ENCODE data around the gene TFAM. TPM values are rescaled to one million over a fixed set of nuclear protein-coding genes. Genes with fewer than 3 reads are reported as not detected.

The TFAM gene
- polyA plus RNA-seq, 1 of the 3 experiments (the other 2 are of a cell fraction) = 19.6 TPM

GRCh38 chr10:58360412-58361004, 24.7 kb upstream of the TFAM start:
- Histone ChIP-seq H3K4me1 (ENCODE audit: control insufficient read depth in 1 of 2, insufficient read depth in 2 of 2, low read depth in 1 of 2, low read length in 1 of 2) (peaks cover 2 to 4% of the 10 kb centered on the region in 2 experiments; a peak in 2 of 4 replicates), H3K36me3 (replicated peaks in 1 of 2; ENCODE audit: control insufficient read depth in 1 of 2, insufficient read depth in 2 of 2, low read length in 1 of 2) (peaks cover 13 to 31% of the 10 kb centered on the region in 2 experiments), H4K20me1 (ENCODE audit: insufficient read depth) (no peaks in the 10 kb centered on the region; the same call in 1 of the 2 replicates), H3K27ac (ENCODE audit: low read depth in 2 of 2, low read length in 1 of 2) (no peak overlapping the region), H3K9me2 (no peaks in the 10 kb centered on the region; the same call in 1 of the 2 replicates), H3K9me3 (no peaks in the 10 kb centered on the region), H3K4me3 (ENCODE audit: low read depth in 2 of 2, low read length in 1 of 2) (no peak overlapping the region), H3K79me2 (ENCODE audit: insufficient read depth) (peaks cover 16% of the 10 kb centered on the region; the same call in 1 of the 2 replicates), H3F3A (replicated peaks; ENCODE audit: insufficient read depth) (peaks cover 9% of the 10 kb centered on the region), H3K27me3 (ENCODE audit: insufficient read depth) (no peaks in the 10 kb centered on the region), H2AFZ (ENCODE audit: low read depth) (no peak overlapping the region), H3K9ac (no peak overlapping the region), H3K4me2 (no peak overlapping the region)
- ChIA-PET POLR2A (no interaction called here), CTCF (interaction anchor here (0.7 kb wide), 1 partner anchor 85 kb away, joined by 3 read pairs; no protein-coding TSS in a partner anchor)
- 95% methylated on average over 9 of the region's 9 CpGs for WGBS (ENCODE audit: low lambda C conversion rate)
- DNase-seq = no peak
- TF ChIP-seq MAX (IDR thresholded peaks at IDR 0.05; ENCODE audit: low read depth) (no peak), TCF12 (IDR thresholded peaks at IDR 0.05) (no peak), GATA2 (CRISPR knock-in tag; IDR thresholded peaks at IDR 0.05) (no peak), SIN3A (IDR thresholded peaks at IDR 0.05; ENCODE audit: borderline replicate concordance, low read depth, low read length) (no peak), USF2 (IDR thresholded peaks at IDR 0.05; ENCODE audit: borderline replicate concordance, low read depth, low read length) (no peak)

DNA sequence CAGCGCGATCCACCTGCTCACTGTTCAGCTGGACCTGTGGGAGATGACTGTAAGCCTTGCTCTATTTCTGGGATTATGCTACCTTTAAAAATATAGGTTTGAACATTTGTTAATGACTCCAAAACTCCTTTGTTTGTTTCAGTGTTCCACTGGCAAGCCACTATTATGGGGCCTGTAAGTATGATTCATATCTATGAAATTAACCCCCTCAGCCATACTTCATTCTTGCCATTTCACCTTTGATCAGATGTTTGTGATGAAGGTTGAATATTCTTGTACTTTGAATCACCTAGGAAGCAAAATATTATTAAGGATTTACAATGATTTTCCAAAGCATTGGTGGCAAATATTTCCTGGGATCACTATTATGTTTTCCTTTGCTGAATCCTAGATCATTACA, 23.9 kb upstream of the TFAM start:
- Histone ChIP-seq H3K36me3 (replicated peaks in 1 of 2; ENCODE audit: control insufficient read depth in 1 of 2, insufficient read depth in 2 of 2, low read length in 1 of 2) (peaks cover 13 to 32% of the 10 kb centered on the region in 2 experiments), H3K9ac (no peak overlapping the region), H3K4me3 (ENCODE audit: low read depth in 2 of 2, low read length in 1 of 2) (no peak overlapping the region), H3K79me2 (ENCODE audit: insufficient read depth) (peaks cover 14% of the 10 kb centered on the region; the same call in 1 of the 2 replicates), H2AFZ (ENCODE audit: low read depth) (no peak overlapping the region), H3K9me3 (no peaks in the 10 kb centered on the region), H3K4me2 (no peak overlapping the region), H3K9me2 (no peaks in the 10 kb centered on the region; the same call in 1 of the 2 replicates), H3K27ac (ENCODE audit: low read depth in 2 of 2, low read length in 1 of 2) (no peak overlapping the region), H3F3A (replicated peaks; ENCODE audit: insufficient read depth) (peaks cover 9% of the 10 kb centered on the region), H4K20me1 (ENCODE audit: insufficient read depth) (no peaks in the 10 kb centered on the region), H3K27me3 (ENCODE audit: insufficient read depth) (no peaks in the 10 kb centered on the region), H3K4me1 (ENCODE audit: control insufficient read depth in 1 of 2, insufficient read depth in 2 of 2, low read depth in 1 of 2, low read length in 1 of 2) (peaks cover 2 to 4% of the 10 kb centered on the region in 2 experiments; a peak in 2 of 4 replicates)
- TF ChIP-seq, protein P1, sequence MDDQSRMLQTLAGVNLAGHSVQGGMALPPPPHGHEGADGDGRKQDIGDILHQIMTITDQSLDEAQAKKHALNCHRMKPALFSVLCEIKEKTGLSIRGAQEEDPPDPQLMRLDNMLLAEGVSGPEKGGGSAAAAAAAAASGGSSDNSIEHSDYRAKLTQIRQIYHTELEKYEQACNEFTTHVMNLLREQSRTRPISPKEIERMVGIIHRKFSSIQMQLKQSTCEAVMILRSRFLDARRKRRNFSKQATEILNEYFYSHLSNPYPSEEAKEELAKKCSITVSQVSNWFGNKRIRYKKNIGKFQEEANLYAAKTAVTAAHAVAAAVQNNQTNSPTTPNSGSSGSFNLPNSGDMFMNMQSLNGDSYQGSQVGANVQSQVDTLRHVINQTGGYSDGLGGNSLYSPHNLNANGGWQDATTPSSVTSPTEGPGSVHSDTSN (IDR thresholded peaks at IDR 0.05) = no peak
- no peak for TF ChIP-seq SIN3A (IDR thresholded peaks at IDR 0.05; ENCODE audit: borderline replicate concordance, low read depth, low read length)
- TF ChIP-seq ZBTB33 (IDR thresholded peaks at IDR 0.05; ENCODE audit: borderline replicate concordance, low read depth) = no peak
- no peak for TF ChIP-seq USF2 (IDR thresholded peaks at IDR 0.05; ENCODE audit: borderline replicate concordance, low read depth, low read length)
- TF ChIP-seq GATA2 (CRISPR knock-in tag; IDR thresholded peaks at IDR 0.05) = no peak
- no peak for TF ChIP-seq CHD2 (IDR thresholded peaks at IDR 0.05; ENCODE audit: low read length, partially characterized antibody)
- no peak for TF ChIP-seq TCF12 (IDR thresholded peaks at IDR 0.05)
- TF ChIP-seq, protein P2, sequence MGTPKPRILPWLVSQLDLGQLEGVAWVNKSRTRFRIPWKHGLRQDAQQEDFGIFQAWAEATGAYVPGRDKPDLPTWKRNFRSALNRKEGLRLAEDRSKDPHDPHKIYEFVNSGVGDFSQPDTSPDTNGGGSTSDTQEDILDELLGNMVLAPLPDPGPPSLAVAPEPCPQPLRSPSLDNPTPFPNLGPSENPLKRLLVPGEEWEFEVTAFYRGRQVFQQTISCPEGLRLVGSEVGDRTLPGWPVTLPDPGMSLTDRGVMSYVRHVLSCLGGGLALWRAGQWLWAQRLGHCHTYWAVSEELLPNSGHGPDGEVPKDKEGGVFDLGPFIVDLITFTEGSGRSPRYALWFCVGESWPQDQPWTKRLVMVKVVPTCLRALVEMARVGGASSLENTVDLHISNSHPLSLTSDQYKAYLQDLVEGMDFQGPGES (IDR thresholded peaks at IDR 0.05; ENCODE audit: low read depth, low read length) = no peak
- no peak for TF ChIP-seq RXRA (IDR thresholded peaks at IDR 0.05; ENCODE audit: borderline replicate concordance, low read depth)
- no peak for TF ChIP-seq MEF2A (IDR thresholded peaks at IDR 0.05; ENCODE audit: borderline replicate concordance, low read depth)
- TF ChIP-seq SMC3 (IDR thresholded peaks at IDR 0.05; ENCODE audit: low read depth, low read length) = no peak
- TF ChIP-seq JUND (IDR thresholded peaks at IDR 0.05) = no peak
- no peak for TF ChIP-seq EZH2phosphoT487 (IDR thresholded peaks at IDR 0.05; ENCODE audit: borderline replicate concordance, low read depth)
- TF ChIP-seq TAF1 (IDR thresholded peaks at IDR 0.05; ENCODE audit: borderline replicate concordance, low read depth, low read length) = no peak
- TF ChIP-seq GABPA (IDR thresholded peaks at IDR 0.05; ENCODE audit: low read depth) = no peak
- WGBS (ENCODE audit: low lambda C conversion rate) = 98% methylated on average over 2 of the region's 2 CpGs
- ChIA-PET CTCF (no interaction called here), POLR2A (no interaction called here)
- no peak for DNase-seq
